ENCODE results near the gene NID1. TPM values are rescaled to one million over a fixed set of nuclear protein-coding genes. Genes with fewer than 3 reads are reported as not detected.

The NID1 gene
- total RNA-seq, 2 donors from 2014 or later, result 95.1 to 112 TPM

DNA sequence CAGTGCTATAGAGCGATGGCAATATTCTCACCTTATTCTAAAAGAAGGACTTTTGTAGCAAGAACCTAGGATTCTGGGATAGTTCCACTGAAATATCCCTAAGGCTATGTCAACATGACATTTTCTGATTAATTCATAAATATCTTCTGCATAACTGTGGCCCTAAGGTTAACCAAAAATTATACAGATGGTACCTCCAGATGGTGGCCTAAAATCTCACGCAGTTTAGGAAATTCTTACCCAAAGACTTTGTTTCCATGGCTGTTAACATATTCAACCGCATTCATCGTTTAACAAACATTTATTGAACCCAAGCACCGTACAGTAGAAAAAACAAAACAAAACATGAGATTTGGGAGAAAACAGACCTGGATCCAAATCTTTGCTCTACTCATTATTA, 19.1 kb downstream of the NID1 start:
- TF ChIP-seq CTCF (IDR thresholded peaks at IDR 0.05), result no peak

DNA sequence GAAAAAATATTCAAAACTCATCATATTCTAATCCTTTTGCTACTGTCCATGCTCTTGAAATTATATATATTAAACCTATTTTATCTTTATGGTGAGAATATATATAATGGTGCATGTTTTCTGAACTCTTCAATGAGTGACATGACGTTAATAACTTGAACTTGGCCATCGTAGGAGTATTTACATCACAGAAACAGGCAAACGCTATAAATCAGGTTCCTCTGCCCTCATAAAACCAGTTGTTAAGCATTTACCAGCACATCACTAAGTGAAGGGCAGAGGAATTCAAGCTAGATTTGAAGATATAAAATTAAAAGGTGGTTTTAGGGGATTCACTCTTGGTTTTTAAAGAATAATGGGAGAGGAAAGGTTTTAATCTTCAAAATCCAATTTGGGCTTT, 20.5 kb downstream of the NID1 start:
- no peak overlapping the region for H3K4me3 ChIP-seq
- no peak for TF ChIP-seq CTCF (IDR thresholded peaks at IDR 0.05)
- no peak for DNase-seq (ENCODE audit: low spot score)
- no peak overlapping the region for H3K27ac ChIP-seq
- H3K9me3 ChIP-seq, result no peaks in the 10 kb centered on the region
- peaks cover 2 to 20% of the 10 kb centered on the region in 2 donors for H3K4me1 ChIP-seq
- H3K27me3 ChIP-seq, result no peaks in the 10 kb centered on the region
- H3K36me3 ChIP-seq, result peaks cover 85% of the 10 kb centered on the region

More for the DNA sequence above, 19.1 kb downstream of the NID1 start:
- H3K9me3 ChIP-seq, result no peaks in the 10 kb centered on the region
- no peak overlapping the region for H3K4me3 ChIP-seq
- H3K36me3 ChIP-seq, result peaks cover 83% of the 10 kb centered on the region
- H3K27ac ChIP-seq, result no peak overlapping the region
- H3K27me3 ChIP-seq, result no peaks in the 10 kb centered on the region
- DNase-seq (ENCODE audit: low spot score), result no peak
- H3K4me1 ChIP-seq, result peaks cover 2 to 12% of the 10 kb centered on the region in 2 donors

- Histone ChIP-seq H3K36me3 (peaks cover 79% of the 10 kb centered on the region), H3K27ac (no peak overlapping the region), H3K9me3 (no peaks in the 10 kb centered on the region), H3K4me1 (peaks cover 0 to 22% of the 10 kb centered on the region in 2 donors), H3K27me3 (no peaks in the 10 kb centered on the region), H3K4me3 (no peak overlapping the region)
- no peak for TF ChIP-seq CTCF (IDR thresholded peaks at IDR 0.05)
- no peak for DNase-seq (ENCODE audit: low spot score)
Observed at GRCh38 chr1:236041631-236042618, 23.0 kb downstream of the NID1 start.

GRCh38 chr1:236039740-236040685, 24.9 kb downstream of the NID1 start:
- Histone ChIP-seq H3K27ac (peak overlapping the region; percentile 51 to 58), H3K27me3 (no peaks in the 10 kb centered on the region), H3K36me3 (peaks cover 75% of the 10 kb centered on the region), H3K4me3 (no peak overlapping the region), H3K4me1 (peaks cover 0 to 12% of the 10 kb centered on the region in 2 donors), H3K9me3 (no peaks in the 10 kb centered on the region)
- DNase-seq (ENCODE audit: low spot score), result peak; percentile 69
- TF ChIP-seq CTCF (IDR thresholded peaks at IDR 0.05), result no peak

DNA sequence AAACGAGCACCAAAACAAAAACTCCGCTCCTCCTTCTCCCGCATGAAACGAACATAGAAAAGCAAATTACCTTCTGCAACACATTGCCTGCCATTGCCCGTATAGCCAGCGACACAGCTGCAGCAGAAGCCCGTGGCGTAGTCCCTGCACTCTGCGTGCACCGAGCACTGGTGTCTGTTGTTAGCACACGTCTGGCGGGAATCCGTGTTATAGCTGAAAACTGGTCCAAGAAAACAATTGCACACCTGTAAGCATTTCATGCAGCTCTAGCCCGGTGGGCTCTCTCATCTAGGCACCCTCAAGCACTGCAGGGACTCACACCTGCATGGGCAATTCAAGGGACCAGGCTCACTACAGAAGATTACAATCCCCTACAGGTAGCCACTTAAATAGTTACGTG, 26.9 kb downstream of the NID1 start:
- TF ChIP-seq CTCF (IDR thresholded peaks at IDR 0.05), result no peak
- Histone ChIP-seq H3K4me1 (peaks cover 0 to 12% of the 10 kb centered on the region in 2 donors), H3K36me3 (peaks cover 74% of the 10 kb centered on the region), H3K4me3 (no peak overlapping the region), H3K27me3 (no peaks in the 10 kb centered on the region), H3K9me3 (no peaks in the 10 kb centered on the region), H3K27ac (no peak overlapping the region)
- no peak for DNase-seq (ENCODE audit: low spot score)

All from right atrium auricular region (tissue), 2 donors.